HG03521 (cell line): ENCODE results near the gene TAS2R40.
A peak's percentile ranks its signal among the peaks of the same experiment; 100 is the strongest.
"Not testable (repeated sequence)": the region's sequence is repeated elsewhere in the genome, so short reads cannot be mapped to it uniquely, and the experiment has no call there.

Experiments
- ATAC-seq: cut with Tn5 transposase; IDR thresholded peaks from one replicate; pipeline ENCODE4 v1.9.1; 2021; ENCODE audit warnings: mild to moderate bottlenecking, moderate library complexity; ENCODE audit not compliant: unreplicated experiment

Gene TAS2R40

DNA sequence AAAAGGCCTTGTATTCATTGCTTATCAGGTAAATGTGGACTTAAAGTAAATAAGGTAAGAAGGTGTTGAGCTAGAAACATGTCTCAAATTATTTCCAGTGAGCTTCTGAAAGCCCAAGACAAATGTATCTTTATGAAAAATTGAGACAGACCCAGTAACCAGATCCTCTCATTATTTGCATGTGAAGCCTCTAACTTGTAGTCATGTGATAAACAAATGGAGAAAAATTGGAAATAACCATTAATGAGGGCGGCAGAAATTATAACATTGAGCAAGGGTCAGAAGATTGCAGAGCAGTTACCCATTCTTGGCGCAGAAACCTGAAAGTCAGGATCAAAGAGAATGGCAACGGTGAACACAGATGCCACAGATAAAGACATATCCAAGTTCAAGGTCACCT lies at the start of gene TAS2R40:
TSS of gene TAS2R40 (plus strand) at position 301 of the 400 bp plus-strand sequence. CDS start at position 343, 42 bp downstream.
- no peak for ATAC-seq

DNA sequence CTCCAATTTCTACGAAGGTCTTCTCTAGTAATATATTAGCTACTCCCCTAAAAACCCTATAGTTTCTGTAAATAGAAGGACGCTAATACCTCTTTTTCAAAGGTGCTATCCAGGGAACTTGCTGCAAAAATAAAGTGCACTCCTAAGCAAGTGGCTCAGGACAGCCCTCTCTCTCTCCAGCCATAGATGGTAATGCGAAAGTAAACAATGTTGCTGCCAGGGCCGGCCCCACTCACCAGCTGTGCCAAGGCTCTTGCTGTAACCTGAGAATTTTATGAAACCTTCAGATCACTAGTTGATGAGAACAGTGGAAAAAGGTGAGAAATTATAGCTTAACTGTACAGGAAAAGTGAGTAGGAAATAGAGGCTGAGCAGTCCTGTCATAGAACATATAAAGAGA lies 49.5 kb upstream of the TAS2R40 start:
- no peak for ATAC-seq

DNA sequence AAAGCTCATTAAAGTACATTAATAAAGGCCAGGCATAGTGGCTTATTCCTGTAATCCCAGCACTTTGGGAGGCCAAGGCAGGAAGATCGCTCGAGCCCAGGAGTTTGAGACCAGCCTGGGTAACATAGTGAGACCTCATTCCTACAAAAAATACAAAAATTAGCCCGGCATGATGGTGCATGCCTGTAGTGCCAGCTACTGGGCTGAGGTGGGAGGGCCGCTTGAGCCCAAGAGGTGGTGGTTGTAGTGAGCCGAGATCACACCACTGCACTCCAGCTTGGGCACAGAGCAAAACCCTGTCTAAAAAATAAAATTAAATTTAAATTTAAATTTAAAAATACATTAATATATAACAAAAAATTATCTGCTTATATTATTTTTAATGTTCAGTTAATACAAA lies 45.7 kb upstream of the TAS2R40 start:
- ATAC-seq: no peak

DNA sequence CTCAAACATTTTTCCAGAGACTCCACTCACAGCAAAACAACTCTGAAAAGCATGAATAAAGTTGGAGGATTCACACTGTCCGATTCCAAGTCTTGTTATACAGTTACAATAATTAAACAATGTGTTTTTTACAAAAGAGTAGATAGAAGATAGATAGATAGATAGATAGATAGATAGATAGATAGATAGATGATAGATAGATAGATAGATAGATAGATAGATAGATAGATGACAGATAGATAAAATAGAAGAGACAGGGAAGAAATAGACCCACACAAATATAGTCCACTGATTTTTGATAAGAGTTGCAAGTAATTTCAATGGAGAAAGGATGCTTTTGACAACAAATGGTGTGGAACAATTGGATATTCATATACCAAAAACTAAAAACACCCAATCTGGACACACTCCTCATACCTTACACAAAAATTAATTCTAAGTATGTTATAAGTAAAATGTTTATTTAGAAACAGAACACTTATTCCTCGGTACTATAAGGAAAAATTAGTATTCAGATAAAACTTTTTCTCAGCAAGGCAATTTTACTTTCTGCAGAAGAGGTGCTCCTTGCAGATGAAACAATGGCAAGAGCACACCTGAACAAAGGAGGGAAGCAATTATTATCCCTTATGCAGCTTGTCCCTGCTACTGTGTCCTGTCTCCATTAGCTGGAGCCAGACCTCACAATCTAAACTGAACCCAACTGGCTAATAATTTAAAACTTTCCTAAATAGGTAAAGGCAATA lies 44.3 kb upstream of the TAS2R40 start:
- no peak for ATAC-seq

DNA sequence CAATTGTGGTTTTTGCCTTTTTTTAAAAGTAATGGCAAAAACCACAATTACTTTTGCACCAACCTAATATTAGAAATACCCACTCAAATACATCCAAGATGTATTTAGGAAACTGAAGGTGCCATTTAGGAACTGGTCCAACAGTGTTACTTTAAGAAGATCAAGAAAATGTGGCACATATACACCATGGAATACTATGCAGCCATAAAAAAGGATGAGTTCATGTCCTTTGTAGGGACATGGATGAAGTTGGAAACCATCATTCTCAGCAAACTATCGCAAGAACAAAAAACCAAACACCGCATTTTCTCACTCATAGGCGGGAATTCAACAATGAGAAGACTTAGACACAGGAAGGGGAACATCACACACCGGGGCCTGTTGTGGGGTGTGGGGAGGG lies 41.1 kb upstream of the TAS2R40 start:
- not testable (repeated sequence) for ATAC-seq

DNA sequence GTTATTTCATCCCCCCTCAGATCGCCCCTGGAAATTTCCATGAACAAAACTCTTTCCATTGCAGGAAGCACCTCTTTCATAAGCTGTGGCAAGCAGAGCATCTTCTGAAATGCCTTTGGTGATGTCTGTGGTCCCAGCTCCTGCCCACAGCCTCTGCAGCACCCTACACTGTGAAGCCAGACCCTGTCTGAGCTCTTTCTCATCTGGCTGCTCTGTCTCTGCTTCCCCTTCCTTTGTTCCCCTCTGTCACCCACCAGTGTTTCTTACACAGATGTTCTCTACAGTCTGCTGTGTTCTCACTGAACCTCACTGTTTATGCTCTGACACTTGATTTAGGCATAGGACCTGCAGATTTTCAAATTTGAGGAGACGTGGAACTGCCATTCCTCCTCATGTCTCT lies 40.5 kb upstream of the TAS2R40 start:
- no peak for ATAC-seq

DNA sequence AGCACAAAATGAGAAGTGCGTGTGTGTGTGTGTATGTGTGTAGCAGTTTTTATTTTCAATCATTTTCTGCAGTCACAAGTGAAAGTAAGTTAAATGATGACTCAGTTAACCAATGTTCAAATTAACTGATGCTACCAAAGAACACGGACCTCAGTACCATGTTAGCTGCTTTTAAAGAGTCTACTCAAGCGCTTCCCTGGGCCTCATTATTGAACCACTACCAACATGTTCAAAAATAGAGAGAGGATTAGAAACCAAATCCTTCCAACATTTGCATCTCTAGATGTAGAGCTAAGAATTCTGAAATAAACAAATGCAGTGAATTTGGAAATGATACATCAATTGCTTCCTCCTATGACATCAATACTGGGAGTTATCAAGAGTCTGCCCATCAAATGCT lies 38.8 kb upstream of the TAS2R40 start, which contains the start of gene TAS2R39:
TSS of gene TAS2R39 (plus strand) at position 396 of the 400 bp plus-strand sequence. CDS start at position 396, 0 bp downstream.
- no peak for ATAC-seq

DNA sequence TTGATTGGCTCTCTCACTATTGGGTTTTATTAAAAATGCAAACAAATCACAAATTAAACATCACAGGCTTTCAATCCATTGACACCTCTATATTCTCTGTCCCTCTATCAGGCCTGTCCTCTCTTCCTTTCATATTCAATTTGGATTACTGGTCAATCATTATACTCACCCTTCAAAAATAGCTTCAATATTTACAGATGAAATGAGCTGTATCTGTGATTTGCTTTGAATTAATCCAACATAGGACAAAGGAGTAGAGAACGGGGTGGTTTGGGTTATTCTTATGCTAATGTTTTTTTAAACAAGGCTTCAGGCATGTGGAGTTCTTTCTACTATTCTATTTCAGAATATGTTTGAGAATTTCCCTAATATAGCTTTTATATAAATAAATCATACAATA lies 36.3 kb upstream of the TAS2R40 start:
- ATAC-seq: no peak

DNA sequence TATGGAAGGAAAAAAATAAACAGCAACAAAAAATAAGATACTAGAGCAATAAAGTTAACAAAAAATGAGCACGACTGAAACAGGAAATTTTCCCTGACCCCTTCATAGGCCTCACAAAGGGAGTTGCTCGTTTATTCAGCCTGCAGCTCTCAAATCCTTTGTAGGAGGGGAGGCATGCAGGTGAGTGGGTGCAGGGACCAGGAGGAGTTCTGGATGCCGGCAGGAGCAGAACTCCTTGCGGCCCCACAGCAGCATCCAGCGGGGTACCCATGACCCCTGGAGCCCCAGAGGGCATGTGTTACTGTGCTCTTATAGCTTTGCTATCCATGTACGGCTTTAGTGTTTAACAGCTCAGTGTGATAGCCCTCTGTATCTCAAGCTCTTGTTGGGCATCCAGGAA lies 32.8 kb upstream of the TAS2R40 start:
- no peak for ATAC-seq

DNA sequence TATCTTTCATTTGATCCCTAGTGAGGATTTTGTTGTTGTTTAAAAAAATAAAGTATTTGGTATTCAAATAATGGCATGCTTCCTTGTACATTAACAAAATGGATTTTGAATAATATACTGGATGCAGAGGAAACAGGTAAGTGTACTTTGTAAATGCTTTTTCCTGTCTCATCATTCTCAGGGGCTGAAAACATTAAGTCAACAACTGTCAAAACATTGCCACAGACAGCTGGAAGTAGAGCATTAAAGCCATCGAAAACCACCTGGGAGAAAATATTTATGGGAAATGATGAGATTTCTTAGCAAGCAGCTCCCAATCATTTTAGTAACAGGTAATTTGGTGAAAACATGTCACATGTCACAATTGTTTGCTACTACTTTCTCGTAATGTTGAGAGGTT lies 28.0 kb upstream of the TAS2R40 start:
- no peak for ATAC-seq

DNA sequence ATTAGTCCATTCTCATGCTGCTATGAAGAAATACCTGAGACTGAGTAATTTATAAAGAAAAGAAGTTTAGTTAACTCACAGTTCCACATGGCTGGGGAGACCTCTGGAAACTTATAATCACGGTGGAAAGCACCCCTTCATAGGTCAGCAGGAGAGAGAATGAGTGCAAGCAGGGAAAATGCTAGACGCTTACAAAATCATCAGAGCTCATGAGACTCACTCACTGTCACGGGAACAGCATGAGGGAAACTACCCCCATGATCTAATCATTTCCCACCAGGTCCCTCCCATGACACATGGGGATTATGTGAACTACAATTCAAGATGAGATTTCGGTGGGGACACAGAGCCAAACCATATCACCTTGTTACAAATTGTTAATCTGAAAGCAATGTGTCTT lies 22.8 kb upstream of the TAS2R40 start:
- ATAC-seq: no peak

DNA sequence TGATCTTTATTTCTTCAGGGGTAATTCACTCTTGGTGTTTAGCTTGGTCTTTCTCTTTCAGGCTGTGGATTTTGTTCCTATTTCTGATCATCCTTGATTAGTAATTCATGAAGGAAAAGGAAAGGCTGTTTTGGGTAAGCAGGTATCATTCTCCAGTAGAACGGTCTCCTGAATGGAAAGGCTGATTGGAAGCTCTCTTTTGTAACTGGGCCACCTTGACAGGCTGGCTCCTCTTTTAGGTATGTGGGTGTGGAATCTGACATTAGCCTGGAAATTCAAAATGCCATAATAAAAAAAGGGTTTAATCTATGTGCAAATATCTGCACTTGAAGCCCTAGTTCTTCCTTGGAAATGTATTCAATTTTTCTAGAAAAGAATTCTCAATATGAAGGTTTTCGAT lies 19.7 kb upstream of the TAS2R40 start:
- no peak for ATAC-seq

DNA sequence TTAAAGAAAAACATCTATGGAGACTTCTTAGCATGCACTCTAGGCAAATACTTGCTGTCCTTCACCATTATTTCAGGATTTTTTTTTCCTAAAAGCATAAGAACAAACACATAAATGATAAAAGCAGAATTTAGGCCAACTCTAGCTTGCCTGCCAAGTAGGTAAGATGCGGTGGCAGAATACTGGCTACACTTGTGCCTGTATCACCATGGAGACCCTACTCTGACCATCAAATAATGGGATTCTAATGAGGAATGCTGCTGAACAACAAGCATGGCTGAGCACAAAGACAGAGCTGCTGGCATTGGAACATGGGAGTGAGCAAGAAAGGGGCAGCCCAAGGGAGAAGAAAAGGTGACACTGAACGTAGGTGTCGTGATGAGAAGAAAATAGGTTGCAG lies 18.5 kb upstream of the TAS2R40 start:
- ATAC-seq: no peak

DNA sequence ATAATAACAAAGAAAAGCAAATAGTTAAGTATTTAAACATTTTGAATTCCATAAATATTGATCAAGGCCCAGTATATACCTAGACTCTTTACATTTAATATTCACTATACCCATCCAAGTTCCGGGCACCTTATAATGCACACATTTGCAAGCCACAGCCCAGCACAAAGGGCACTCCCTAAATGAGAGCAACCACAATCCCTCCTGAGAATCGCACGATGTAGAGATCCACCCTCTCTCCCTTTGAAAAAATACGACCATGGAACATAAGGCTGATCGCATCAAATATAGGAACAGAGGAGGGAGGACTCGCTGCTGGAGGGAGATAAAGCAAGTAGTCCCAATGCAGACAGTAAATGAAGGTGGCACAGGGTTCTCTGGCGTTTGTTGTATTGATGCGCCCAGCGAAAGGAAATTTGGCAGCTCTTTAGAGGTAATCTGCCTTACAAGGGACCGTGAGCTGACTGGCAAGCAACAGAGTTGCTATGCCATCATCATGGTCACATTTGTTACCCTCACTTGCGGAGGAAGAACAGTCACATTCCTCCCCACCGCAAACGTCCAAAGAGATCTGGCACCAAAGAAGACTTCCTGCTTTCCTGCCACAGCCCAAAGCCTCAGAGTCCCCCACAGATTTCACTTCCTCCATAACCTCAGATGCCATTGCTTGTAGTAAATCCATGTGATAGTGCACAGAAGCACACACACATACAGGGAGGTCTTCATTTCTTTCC lies 16.1 kb upstream of the TAS2R40 start:
- peak; percentile 59 for ATAC-seq

DNA sequence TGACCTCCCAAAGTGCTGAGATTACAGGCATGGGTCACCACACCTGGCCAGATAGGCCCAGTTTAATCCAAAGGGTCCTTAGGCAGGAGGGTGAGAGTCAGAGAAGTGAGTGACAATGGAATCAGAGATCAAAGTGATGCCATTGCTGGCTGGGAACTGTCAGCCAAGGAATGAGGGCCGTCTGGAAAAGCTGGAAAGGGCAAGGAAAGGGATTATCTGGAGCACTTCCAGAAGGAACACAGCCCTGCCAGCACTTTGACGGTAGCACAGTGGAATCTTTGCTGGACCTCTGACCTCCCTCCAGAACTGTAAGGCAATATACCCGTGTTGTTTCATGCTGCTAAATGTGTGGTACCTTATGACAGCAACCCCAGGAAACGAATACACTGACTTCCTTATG lies 11.3 kb upstream of the TAS2R40 start:
- ATAC-seq: no peak

DNA sequence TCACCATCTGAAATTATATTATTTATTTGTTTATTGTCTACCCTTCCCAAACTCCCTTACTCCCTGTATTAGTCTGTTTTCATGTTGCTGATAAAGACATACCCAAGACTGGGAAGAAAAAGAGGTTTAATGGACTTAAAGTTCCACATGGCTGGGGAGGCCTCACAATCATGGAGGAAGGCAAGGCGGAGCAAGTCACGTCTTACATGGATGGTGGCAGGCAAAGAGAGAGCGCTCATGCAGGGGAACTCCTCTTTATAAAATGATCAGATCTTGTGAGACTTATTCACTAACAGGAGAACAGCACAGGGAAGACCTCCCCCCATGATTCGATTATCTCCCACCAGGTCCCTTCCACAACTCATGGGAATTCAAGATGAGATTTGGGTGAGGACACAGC lies 8.4 kb upstream of the TAS2R40 start:
- ATAC-seq: not testable (repeated sequence)

DNA sequence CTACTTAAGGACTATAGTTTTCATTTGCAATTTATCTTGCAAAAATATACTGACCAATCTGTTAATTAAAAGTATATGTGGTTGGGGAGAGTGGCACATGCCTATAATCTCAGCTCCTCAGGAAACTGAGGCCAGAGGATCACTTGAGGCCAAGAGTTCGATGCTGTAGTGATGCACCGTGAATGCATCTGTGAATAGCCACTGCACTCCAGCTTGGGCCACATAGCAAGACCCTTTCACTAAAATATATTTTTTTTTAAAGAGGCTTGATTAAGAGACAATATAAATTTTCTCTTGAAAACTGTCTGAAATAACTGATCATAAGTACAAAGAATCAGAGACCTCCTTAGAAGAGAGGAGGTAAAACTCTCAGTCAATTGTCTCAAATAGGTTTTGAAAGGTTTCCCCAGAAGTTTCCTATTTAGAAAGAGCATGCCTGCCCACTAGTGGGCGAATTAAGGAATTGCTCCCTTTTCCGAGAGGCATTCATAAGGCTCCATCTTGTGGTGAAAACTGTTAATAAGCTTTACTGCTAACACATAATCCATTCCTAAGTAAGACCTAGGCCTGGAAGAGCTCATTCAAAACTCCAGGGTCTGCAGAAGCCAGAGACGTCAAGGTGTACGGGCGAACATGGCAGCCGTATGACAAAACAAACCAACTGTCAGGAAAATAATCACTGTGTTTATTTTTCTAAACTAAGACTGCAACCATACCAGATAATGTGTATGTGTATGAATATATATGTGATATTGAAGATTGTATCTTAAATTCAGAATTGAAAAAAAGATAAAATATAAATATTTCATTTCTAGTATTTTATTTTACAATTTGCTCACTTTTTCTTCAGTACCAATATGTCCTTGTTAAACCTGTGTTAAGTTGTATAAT lies 6.8 kb upstream of the TAS2R40 start:
- ATAC-seq: peak; percentile 82

DNA sequence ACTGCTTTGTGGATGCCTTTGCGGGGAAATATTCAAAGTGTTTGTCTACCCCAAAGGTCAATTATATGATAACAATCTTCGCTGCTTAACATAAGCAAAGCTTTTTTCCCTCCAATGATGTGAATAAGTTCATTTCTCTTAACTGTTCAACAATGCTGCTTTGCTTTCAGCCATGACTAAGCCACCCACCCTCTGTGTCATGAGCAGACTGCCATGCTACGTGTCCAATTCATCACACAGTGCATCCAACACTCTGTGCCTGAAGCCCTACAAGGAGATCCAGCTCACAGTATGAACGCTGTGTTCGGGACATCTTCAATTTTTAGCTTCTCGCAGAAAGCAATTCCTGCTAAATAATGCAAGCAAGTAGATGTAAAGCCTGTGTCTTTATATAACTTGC lies 5.7 kb upstream of the TAS2R40 start:
- ATAC-seq: no peak

DNA sequence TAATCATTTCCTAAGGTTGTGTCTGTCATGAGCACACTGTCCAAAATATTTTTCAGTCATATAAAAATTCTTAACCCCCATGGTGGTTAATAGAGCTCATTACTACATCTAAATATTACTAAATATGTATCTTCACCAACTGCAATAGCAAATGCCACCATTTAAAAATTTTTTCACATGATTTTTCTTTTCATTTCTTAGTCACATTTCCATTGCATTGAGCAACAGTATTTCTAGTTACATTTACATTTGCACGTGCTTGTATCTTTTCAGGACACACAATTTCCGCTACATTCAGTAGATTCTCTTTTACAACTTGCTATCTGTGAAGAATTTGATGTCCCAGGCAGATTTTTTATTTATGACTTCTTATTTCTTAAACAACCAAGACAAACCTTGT lies 5.2 kb upstream of the TAS2R40 start:
- ATAC-seq: no peak

DNA sequence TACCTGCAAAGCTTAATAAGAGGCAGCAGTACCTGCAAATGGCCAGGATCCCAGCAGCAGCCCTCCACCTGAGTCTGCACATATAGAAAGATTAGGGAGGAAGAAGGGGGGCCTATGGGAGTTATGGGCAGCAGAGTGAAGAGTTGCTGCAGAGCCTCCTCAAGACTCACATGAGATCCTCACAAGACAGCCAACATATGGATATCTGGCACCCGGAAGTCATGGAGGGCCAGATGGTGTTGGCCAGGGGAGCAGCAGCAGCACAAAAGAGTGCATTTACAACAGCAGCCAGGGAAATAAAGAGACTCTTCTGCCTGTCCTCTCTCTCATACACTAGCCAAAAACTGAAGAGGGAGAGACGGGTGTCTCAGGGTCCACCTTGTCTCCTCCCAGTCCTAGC lies 4.0 kb upstream of the TAS2R40 start:
- ATAC-seq: no peak

DNA sequence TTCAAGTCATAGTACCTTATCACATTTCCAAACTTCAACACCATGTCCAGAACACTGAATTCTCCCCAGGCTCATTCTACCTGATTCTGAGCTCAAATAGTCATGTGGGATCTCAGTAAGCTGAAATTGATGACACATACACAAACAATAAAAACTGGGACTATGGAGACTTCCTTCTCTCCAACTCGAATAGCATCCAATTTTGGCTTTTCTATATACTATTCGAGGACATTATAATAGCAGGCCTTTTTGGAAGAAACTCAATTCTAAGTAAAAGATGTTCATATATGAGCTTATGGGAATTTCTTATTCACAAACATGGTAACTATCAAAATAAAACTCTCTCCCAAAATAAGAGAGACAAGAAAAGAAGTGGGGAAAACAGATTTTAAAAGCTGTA lies 551 bp upstream of the TAS2R40 start:
- ATAC-seq: no peak
